Psoas muscle (tissue), 8 donors: Measurements from ENCODE around the gene NOS1AP. TPM values are rescaled to one million over a fixed set of nuclear protein-coding genes. Genes with fewer than 3 reads are reported as not detected.

Source experiments
- ATAC-seq, 4 donors: fragments of 200-7000 bp; cut with Tn5 transposase; one replicate each; pipeline ENCODE4 v1.9.1; 2020; ENCODE audit warnings: moderate library complexity in 3 of 4, mild to moderate bottlenecking in 2 of 4
- DNase-seq, 2 donors: peaks; one replicate each; pipeline ENCODE4 v3.0.0-alpha.2; 2020
- H3K27ac ChIP-seq: fragments of 200-600 bp; one replicate; pipeline ENCODE4 v1.8.0; 2022
- H3K27me3 ChIP-seq, 3 donors: fragments of 200-600 bp in 1 of 3; one replicate each; pipeline versions ENCODE4 v1.6.1 to v1.8.0; 2013 to 2022; ENCODE audit warnings: low read length in 2 of 3, mild to moderate bottlenecking in 2 of 3, moderate library complexity in 1 of 3; ENCODE audit not compliant: insufficient read depth in 3 of 3
- H3K36me3 ChIP-seq, 2 donors: fragments of 200-600 bp in 1 of 2; one replicate each; pipeline versions ENCODE4 v1.6.1 to v1.8.0; 2013 to 2022; ENCODE audit warnings: low read depth in 1 of 2, mild to moderate bottlenecking in 1 of 2, moderate library complexity in 1 of 2; ENCODE audit not compliant: insufficient read depth in 1 of 2
- H3K4me1 ChIP-seq: fragments of 200-600 bp; one replicate; pipeline ENCODE4 v1.8.0; 2022
- H3K4me3 ChIP-seq: fragments of 200-600 bp; one replicate; pipeline ENCODE4 v1.8.0; 2022; ENCODE audit warnings: mild to moderate bottlenecking
- H3K9me3 ChIP-seq: fragments of 200-600 bp; one replicate; pipeline ENCODE4 v1.8.0; 2022
- WGBS, 3 donors: extraction: QIAGEN DNeasy Blood & Tissue Kit; methylation state at CpG; one replicate each; pipeline versions ENCODE4 v1.1.6 to v1.1.7; 2013; 5-methylcytosine and 5-hydroxymethylcytosine counted together
- intact Hi-C, 2 donors: fragments of 100-400 bp; cut with DNase I; formaldehyde crosslinking; loops; one replicate each; pipeline versions ENCODE4 v1.11.0 to v1.14.2; 2022
- polyA plus RNA-seq, 3 donors: library from polyadenylated mRNA; stranded (reverse); fragments of 200-250 nt; gene quantifications; one replicate each; pipeline ENCODE4 v1.2.3, GENCODE V29; 2013
- total RNA-seq, 4 donors: library from RNA; stranded (reverse); fragmentation: NEBNext Ultra II Directional in 2 of 4; extraction: Animal tissue kit (Norgen Biotek cat#: 25700) in 2 of 4; gene quantifications; one replicate each; pipeline versions ENCODE4 v1.2.1 to v1.2.4, GENCODE V29; 2021 to 2023
- TF ChIP-seq, protein P1 (sequence below): fragments of 200-600 bp; IDR thresholded peaks from one replicate; pipeline ENCODE4 v1.8.0; 2022; ENCODE audit warnings: antibody characterized with exemption
- donor health status: healthy with polysubstance abuse.
- donor health status: DM: no; HTN: no; CAD: no; lungs with moderate emphysema.
- donor health status: Bipolar disorder and iron deficiency.
- donor health status: healthy.
- donor health status: DM: yes; HTN: yes; CAD: no.
- donor health status: DM: no; HTN: no; CAD: no.
- donor health status: DM: no; HTN: no; CAD: no.
- donor health status: DM: yes; HTN: yes; CAD: no.

Gene NOS1AP
- total and polyA plus RNA-seq, 7 donors = 0.10 to 0.76 (median 0.18) TPM

DNA sequence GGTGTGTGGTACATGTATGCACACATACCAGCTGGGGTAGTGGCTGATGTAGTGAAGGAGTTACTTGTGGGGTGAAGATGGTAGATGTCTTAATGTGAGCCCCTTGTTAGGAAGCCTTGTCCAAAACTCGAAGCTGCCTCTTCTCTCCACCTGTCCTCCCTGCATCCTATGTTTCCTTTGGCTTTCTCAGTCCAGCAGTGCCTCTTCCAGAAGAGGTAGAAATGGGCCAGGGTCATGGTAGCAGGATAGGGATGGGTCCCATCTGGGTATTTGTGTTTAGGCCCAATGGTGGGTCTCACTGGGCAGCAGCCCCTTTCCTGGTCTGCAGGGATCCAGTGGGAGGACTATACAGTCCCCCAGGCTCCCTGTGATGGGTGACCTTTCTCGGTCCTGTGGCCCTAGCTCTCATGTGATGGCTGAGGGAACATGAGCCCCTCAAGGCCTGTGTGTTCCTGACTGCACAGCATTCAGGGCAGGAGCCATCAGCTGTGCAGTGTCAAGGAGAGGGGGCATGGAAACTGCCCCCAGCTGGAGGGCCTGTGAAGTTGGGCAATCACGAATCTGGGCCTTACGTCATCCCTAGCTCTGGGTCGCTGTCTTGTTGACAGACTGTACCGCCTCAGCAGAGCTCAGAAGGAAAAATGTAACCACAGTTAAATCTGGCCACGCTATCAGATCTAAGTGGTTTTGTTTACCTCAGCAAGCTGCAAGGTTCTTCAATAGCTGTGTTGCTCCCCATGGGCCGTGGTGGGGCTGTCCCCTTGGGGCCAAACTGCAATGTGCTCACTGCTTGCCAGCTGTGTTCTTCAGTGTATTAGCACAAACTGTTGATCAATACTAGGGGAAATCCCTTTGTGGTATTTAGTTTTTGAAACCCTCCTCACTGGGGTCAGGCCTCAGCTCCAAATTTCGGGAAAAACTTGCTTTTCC is 82.7 kb downstream of the NOS1AP start:
- TF ChIP-seq, protein P1, sequence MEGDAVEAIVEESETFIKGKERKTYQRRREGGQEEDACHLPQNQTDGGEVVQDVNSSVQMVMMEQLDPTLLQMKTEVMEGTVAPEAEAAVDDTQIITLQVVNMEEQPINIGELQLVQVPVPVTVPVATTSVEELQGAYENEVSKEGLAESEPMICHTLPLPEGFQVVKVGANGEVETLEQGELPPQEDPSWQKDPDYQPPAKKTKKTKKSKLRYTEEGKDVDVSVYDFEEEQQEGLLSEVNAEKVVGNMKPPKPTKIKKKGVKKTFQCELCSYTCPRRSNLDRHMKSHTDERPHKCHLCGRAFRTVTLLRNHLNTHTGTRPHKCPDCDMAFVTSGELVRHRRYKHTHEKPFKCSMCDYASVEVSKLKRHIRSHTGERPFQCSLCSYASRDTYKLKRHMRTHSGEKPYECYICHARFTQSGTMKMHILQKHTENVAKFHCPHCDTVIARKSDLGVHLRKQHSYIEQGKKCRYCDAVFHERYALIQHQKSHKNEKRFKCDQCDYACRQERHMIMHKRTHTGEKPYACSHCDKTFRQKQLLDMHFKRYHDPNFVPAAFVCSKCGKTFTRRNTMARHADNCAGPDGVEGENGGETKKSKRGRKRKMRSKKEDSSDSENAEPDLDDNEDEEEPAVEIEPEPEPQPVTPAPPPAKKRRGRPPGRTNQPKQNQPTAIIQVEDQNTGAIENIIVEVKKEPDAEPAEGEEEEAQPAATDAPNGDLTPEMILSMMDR = no peak
- intact Hi-C loops = loop anchor here in 1 of 2 donors (5.0 kb wide), 1 partner anchor 35 kb away; no protein-coding TSS in a partner anchor
- DNase-seq (no peak), ATAC-seq (no peak)
- Histone ChIP-seq H3K27ac (no peak overlapping the region), H3K4me1 (no peaks in the 10 kb centered on the region), H3K36me3 (no peaks in the 10 kb centered on the region), H3K4me3 (no peak overlapping the region), H3K9me3 (no peaks in the 10 kb centered on the region), H3K27me3 (no peaks in the 10 kb centered on the region)
- WGBS, 3 donors = 71 to 79% (median 73%) methylated on average over 9 of the region's 9 CpGs

DNA sequence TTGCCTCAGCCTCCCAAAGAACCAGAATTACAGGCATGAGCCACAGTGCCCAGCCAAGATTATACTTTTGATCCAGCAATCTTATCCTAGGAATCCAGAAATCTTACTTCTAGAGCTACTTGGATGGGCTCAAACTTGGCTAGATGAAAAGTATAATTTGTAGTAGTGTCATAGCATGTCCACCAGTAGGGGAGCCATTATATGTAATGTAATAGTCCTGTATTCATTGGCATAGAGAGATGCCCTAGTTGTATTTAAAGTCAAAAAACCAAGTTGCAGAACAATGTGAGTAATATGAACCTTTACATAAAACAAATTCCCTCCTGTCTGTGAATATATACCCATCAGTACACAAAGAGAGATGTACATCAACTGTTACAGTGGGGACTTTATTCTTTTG is 83.9 kb downstream of the NOS1AP start:
- Histone ChIP-seq H3K4me1 (no peaks in the 10 kb centered on the region), H3K4me3 (no peak overlapping the region), H3K36me3 (no peaks in the 10 kb centered on the region), H3K27ac (no peak overlapping the region), H3K9me3 (no peaks in the 10 kb centered on the region), H3K27me3 (no peaks in the 10 kb centered on the region)
- intact Hi-C loops = loop anchor here in 1 of 2 donors (5.0 kb wide), 1 partner anchor 36 kb away; no protein-coding TSS in a partner anchor
- DNase-seq (no peak), ATAC-seq (no peak)
- TF ChIP-seq, protein P1 = no peak

DNA sequence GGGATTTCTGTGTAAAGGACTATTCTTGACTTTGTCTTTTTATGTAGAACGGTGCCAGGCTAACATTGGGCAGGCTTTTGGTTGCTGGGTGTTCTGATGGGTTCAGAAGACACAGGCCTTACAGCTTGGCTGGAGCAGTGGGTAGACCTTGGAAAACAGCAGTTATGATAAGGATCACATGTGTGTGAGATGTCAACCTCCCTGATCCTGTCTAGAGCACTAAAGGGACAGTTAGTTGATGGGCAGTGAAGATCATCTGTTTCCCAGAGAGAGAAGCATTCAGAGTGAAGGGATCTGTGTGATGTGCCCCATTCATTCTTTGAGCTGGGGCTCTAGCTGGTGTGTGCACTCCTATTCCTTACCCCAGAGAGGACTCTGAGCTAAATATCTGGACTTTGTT is 88.0 kb downstream of the NOS1AP start:
- ATAC-seq (no peak), DNase-seq (no peak)
- intact Hi-C loops = no loop called here
- no peaks in the 10 kb centered on the region for H3K9me3 ChIP-seq
- no peak overlapping the region for H3K27ac ChIP-seq
- 56 to 63% (median 61%) methylated on average over 1 of the region's 1 CpG for WGBS, 3 donors
- H3K27me3 ChIP-seq = peaks cover 0 to 2% (median 0%) of the 10 kb centered on the region in 3 donors
- H3K4me1 ChIP-seq = no peaks in the 10 kb centered on the region
- TF ChIP-seq, protein P1 = no peak
- H3K36me3 ChIP-seq = no peaks in the 10 kb centered on the region
- no peak overlapping the region for H3K4me3 ChIP-seq

DNA sequence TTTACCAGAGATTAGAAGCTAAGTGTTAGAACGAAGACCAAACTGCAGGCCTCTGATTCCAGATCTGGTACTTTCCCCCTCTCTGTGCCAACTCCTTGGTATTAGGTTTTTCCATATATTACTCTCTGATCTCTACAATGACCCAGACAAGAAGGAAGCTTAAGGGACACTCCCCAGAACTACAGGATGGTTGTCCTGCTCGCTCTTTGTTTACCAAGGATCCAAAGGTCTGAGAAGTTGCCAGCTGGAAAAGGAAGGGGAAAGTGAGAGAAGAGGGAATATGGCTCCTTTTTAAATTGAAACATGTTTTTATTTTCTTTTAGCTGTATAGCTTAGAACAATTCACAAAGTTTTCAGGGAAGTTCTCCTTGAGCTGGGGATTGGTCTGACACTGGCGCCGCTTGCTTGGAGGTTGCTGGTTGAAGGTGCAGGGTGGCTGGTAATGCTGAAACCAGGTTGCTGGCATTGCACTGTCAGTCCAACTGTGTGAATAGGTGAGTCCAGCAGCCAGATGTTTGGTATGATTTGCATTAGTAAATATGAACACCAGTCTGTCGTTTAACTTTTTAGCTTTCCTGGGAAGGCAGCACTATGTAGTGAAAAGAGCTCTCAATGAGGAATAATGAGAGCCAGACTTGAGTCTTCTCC is 89.3 kb downstream of the NOS1AP start:
- no peak for ATAC-seq
- no peaks in the 10 kb centered on the region for H3K9me3 ChIP-seq
- WGBS, 3 donors = 66% methylated on average over 5 of the region's 5 CpGs
- H3K27me3 ChIP-seq = peaks cover 0 to 2% (median 0%) of the 10 kb centered on the region in 3 donors
- TF ChIP-seq, protein P1 = no peak
- no peak for DNase-seq
- no peaks in the 10 kb centered on the region for H3K4me1 ChIP-seq
- no peak overlapping the region for H3K27ac ChIP-seq
- intact Hi-C loops = no loop called here
- no peak overlapping the region for H3K4me3 ChIP-seq
- no peaks in the 10 kb centered on the region for H3K36me3 ChIP-seq
